AG08395 (cell line): ENCODE results near the gene TCHHL1.

Experiments used
- DNase-seq: peaks from one replicate; pipeline ENCODE4 v3.0.0; 2012; ENCODE audit warnings: mixed read lengths, low spot score

The TCHHL1 gene

DNA sequence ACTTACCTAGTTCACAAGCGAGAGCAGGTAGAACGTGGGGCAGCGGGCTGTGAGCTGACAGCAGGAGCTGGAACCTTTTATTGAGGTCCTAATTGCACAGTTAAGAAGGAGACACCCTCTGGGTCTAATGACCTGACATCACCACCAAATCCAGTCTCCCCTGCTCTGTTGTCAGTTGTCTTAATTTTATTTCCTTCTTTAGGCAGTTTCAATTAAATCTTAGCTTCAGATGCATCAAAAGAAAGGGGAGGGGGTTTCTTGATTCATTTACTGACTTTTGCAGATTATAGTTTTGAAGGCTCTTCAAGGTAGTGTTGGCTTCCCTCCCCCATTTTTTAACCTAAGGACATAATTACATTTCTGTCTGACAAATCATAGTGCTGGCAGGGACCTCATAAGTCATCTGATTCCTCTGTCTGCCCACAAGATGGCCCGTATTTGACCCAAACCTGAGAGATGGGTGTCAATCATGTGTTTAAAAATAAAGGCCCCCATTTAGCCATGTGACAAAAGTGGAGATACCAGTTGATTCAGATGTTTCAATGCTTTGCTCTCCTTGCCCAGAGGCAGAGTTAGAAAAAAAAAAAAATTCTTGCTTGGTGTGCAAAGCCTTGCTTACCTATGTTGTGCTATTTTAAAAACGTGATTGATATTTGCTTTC is at the start of gene TCHHL1:
Gene TCHHL1 (minus strand): TSS at position 51 of the 661 bp plus-strand sequence. CDS start 921 bp downstream, outside the sequence.
- DNase-seq: no peak

DNA sequence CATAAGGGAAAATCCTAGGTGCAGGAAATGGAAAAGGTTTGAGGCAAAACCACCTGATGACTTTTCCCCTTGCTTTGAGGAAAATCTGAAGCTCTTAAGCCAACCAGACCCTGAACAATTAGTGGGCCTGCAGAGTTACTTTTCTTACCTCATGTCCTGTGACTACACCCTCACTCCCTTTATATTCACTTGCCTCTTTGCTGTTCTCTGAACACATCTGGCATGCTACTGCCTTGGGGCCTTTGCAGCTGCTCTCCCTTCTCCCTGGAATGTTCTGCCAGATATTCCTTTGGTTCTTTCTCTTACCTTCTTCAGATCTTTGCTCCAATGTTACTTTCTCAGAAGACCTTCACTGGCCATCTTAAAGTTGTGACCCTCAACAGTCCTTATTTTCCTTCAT is 48.4 kb upstream of the TCHHL1 start:
- no peak for DNase-seq

DNA sequence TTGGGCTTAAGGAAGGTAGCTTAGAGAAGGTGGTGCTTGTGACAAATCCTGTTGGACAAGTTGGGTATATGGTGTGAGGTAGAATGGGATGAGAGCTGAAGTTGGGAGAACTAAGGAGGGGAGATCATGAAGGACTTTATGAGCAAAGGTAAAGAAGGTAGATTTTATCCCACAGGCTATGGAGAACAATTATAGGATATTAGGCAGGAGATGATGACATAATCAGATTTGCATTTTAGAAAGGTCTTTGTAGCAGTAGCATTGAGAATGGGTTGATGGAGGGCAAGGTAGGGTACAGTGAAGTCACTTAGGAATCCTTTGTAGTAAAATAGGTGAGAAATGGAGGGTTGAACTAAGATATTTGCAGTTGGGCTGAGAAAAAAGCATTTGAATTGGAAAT is 41.3 kb upstream of the TCHHL1 start:
- no peak for DNase-seq

DNA sequence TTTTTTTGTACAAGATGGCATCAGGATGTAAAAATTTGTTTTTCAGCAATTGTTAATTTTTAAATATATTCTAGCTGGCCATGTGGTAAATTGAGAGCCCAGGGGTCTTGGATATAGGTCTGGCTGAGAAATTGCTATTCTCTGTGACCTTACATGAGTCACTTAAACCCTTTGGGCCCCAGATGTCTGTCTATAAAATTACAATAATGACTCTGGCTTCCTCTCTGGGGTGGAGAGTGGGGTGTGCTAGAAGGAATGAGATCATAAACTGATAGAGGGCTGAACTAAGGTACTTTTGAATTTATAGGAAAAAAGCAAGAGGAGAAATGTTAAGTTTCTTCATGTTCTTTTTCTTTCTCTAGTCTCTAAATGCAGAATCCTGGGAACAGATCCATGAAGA is 38.8 kb upstream of the TCHHL1 start:
- DNase-seq: no peak

DNA sequence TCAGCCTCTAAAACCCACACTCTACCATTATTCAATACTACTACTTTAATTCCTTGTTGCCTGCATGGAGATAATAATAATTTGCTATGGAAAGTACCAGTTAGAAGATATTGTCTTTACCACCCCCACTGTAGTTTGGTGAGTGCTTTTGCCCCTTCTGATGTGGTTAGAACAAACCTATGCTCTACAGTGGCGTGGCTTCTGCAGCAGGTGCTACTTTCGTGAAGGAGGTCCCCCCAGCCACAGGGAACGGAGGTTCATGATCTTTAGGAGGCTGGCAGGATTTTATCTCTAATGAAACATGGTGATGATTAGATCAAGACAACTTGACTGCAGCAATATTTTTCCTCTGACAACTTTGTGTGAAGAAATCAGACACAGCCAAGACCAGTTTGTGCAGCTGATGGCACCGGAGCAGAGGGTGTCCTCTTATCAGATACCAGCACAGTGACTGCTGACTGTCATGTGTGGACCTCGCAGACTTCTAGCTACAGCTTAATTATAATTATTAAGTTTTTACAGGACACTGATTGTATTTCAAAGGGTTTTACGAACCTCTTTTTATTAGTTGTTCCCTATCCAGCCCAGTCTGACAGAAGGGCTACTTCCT is 37.1 kb upstream of the TCHHL1 start:
- DNase-seq: no peak

DNA sequence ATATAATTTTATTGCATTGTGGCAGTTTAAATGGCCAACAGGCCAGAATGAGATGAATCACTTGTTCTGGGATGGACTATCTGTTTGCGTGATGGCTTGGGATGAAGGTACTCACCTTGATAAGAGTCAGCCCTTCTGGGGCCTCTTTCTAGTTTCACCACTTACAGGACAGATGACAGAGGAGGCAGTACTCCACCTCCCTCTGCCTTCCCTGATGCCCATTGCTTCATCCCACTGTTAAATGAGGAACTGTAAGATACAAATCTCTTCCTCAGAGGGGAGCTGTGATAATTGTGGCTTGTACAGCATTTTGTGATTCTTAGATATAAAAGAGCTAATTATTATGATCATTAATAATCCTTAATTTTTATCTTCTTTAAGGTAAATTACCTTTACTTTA is 30.1 kb upstream of the TCHHL1 start:
- DNase-seq: no peak

DNA sequence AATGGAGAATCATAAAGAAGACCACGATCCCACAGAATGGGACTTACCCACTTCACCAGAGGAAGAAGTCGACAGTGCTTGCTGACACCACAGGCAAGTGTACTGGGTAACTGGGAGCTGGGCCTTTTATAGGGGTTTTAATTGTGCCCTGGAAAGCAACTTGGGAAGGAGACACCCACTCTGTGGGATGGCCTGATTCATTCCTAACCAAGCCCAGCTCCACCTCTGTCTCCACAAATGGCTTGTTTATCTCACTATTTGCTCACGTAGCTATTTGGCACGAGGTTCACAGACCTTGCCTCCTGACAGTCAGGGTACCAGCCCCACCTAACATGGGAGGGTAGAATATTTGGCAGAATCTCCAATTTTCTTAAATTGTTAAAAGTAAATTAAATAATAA is 26.5 kb upstream of the TCHHL1 start, which contains the start of gene TCHH:
Gene TCHH (minus strand): TSS at position 101 of the 400 bp plus-strand sequence. CDS start 1,364 bp downstream, outside the sequence.
- no peak for DNase-seq

DNA sequence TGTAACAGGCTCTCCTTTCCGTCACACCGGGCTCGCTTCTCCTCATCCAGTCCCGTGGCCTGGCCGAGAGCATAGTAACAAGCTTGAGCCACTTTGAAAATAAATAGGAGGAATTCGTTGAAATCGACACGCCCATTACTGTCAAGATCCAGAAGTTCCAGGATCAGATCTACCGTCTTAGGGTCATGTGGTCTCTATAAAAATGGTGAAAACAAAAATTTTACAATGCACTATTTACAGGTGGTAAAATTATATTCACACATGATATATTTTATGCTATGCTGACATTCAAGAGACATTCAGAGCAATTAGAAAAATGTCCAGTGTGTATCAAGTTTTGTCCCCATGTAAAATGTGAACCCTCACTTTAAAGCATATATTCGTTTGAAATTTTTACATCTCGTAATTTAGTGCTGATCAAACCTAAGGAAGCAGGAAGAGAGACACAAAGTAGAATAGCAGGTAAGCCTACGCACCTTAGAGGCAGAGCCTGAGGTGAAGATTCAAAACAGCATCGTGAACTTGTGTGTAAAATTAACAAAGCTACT is 24.1 kb upstream of the TCHHL1 start:
- DNase-seq: no peak

DNA sequence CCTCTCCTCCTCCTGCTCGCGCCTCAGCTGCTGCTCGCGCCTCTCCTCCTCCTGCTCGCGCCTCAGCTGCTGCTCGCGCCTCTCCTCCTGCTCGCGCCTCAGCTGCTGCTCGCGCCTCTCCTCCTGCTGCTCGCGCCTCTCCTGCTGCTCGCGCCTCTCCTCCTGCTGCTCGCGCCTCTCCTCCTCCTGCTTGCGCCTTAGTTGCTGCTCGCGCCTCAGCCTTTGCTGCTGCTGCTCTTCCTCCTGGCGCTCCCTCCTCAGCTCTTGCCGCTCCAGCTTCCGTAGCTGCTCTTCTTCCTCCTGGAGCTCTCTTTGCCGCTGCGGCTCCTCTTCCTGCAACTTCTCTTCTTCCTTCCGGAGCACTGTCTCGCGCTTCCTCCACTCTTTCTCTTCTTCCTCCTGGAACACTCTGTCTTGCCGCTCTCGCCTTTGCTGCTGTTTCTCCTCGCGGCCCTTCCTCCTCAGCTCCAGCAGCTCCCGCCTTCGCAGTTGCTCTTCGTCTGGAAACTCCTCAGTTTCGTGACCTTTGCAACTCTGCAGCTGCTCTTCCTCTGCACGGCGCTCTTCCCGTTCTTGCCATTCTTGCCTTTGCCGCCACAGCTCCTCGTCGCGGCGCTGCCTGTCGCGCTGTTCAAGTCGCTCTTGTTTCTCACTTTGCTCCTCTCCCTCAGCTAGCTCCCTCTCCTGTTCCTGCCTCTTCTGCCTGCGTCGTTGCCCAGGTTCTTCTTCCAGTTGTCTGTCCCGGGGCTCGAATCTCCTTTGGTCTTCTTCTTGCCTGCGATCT is 23.4 kb upstream of the TCHHL1 start:
- no peak for DNase-seq

DNA sequence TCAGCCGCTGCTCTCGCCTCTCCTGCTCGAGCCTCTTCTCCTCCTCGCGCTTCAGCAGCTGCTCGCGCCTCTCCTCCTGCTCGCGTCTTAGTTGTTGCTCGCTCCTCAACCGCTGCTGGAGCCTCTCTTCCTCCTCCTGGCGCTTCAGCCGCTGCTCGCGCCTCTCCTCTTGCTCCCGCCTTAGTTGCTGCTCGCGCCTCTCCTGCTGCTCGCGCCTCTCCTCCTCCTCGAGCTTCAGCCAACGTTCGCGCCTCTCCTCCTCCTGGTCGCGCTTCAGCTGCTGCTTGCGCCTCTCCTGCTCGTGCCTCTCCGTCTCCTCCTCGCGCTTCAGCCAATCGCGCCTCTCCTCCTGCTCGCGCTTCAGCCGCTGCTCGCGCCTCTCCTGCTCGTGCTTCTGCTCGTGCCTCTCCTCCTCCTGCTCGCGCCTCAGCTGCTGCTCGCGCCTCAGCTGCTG is 22.7 kb upstream of the TCHHL1 start:
- DNase-seq: no peak

DNA sequence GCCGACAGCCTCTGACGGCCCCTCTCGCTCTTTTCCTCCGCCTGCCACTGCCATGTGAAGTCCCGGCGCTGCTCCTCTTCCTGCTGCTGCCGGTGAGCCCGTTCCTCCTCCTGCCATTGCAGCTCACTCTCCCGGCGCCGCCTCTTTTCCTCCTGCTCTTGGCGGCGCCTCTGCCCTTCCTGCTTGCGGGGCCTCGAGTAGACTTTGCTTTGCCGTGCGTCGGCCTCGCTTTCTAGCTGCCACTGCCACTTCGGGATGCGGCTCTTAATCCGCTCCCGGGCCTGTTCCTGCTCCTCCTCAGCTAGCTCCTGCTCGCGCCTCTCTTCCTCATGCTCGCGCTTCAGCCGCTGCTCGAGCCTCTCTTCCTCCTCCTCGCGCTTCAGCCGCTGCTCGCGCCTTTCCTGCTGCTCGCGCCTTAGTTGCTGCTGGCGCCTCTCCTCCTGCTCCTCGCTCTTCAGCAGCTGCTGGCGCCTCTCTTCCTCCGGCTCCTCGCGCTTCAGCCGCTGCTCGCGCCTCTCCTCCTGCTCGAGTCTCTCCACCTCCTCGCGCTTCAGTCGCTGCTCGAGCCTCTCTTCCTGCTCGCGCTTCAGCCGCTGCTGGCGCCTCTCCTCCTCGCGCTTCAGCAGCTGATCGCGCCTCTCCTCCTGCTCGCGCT is 22.1 kb upstream of the TCHHL1 start:
- peak; percentile 11 for DNase-seq

DNA sequence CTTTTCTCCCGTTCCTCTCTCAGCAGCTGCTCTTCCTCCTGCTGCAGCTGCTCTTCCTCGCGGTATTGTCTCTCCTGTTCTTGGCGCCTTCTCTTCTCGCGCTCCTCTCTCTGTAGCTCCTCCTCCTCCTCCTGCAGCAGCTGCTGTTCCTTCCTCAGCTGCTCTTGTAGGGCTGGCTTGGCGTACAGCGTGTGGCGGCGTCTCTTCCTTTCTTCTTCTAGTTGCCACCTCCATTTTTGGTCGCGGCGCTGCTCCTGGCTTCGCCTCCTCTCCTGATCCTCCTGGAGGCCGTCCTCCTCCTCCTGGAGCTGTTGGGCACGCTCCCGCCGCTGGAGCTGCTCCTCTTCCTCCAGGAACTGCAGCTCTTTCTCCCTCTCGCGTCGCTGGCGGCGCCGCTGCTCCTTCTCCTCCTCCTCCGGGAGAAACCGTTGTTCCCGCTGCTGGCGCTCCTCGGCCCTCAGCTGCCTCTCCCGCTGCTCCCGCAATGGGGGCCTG is 21.5 kb upstream of the TCHHL1 start:
- DNase-seq: peak; percentile 18

DNA sequence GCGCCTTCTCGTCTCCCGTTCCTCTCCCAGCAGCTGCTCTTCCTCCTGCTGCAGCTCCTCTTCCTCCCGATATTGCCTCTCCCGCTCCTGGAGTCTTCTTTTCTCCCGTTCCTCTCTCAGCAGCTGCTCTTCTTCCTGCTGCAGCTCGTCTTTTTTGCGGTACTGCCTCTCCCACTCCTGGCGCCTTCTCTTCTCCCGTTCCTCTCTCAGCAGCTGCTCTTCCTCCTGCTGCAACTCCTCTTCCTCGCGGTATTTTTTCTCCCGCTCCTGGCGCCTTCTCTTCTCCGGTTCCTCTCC is 21.1 kb upstream of the TCHHL1 start:
- DNase-seq: no peak

DNA sequence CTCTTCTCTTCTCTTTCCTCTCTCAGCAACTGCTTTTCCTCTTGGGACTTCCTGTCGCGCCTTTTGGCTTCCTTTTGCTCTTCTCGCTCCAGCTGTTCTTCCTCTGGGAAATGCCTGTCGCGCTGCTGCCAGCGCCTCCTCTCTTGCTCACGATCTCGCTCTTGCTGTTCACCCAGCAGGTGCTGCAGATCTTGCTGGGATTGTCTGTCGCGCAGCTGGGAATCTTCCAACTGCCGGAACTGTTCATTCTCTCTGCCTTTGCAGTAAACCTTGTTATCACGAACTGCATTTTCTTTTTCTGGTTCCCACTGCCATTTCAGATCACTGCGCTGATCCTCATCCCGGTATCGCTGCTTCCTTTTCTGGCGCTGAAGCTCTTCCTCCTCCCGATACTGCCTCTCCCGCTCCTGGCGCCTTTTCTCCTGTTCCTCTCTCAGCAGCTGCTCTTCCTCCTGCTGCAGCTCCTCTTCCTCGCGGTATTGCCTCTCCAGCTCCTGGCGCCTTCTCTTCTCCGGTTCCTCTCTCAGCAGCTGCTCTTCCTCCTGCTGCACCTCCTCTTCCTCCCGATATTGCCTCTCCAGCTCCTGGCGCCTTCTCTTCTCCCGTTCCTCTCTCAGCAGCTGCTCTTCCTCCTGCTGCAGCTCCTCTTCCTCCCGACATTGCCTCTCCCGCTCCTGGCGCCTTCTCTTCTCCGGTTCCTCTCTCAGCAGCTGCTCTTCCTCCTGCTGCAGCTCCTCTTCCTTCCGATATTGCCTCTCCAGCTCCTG is 20.6 kb upstream of the TCHHL1 start:
- no peak for DNase-seq

DNA sequence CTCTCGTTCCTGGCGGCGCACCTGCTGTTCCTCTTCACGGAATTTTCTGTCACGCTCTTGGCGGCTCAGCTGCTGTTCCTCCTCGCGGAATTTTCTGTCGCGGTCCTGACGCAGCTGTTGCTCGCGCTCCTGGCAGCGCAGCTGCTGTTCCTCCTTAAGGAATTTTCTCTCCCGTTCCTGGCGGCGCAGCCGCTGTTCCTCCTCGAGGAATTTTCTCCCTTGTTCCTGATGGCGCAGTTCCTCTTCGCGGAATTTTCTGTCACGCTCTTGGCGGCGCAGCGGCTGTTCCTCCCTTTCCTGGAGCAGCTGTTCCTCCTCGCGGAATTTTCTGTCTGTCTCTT is 20.0 kb upstream of the TCHHL1 start:
- DNase-seq: no peak

DNA sequence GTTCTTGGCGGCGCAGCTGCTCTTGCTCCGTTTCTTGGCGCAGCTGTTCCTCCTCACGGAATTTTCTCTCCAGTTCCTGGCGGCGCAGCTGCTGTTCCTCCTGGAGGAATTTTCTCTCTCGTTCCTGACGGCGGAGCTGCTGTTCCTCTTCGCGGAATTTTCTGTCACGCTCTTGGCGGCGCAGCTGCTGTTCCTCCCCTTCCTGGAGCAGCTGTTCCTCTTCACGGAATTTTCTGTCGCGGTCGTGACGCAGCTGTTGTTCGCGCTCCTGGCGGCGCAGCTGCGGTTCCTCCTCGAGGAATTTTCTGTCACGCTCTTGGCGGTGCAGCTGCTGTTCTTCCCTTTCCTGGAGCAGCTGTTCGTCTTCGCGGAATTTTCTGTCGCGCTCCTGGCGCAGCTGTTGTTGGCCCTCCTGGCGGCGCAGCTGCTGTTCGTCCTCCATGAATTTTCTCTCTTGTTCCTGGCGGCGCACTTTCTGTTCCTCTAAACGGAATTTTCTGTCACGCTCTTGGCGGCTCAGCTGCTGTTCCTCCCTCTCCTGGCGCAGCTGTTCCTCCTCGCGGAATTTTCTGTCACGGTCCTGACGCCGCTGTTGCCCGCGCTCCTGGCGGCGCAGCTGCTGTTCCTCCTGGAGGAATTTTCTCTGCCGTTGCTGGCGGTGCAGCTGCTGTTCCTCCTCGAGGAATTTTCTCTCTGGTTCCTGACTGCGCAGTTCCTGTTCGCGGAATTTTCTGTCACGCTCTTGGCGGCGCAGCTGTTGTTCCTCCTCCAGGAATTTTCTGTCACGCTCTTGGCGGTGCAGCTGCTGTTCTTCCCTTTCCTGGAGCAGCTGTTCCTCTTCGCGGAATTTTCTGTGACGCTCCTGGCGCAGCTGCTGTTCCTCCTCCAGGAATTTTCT is 19.4 kb upstream of the TCHHL1 start:
- DNase-seq: peak; percentile 10

DNA sequence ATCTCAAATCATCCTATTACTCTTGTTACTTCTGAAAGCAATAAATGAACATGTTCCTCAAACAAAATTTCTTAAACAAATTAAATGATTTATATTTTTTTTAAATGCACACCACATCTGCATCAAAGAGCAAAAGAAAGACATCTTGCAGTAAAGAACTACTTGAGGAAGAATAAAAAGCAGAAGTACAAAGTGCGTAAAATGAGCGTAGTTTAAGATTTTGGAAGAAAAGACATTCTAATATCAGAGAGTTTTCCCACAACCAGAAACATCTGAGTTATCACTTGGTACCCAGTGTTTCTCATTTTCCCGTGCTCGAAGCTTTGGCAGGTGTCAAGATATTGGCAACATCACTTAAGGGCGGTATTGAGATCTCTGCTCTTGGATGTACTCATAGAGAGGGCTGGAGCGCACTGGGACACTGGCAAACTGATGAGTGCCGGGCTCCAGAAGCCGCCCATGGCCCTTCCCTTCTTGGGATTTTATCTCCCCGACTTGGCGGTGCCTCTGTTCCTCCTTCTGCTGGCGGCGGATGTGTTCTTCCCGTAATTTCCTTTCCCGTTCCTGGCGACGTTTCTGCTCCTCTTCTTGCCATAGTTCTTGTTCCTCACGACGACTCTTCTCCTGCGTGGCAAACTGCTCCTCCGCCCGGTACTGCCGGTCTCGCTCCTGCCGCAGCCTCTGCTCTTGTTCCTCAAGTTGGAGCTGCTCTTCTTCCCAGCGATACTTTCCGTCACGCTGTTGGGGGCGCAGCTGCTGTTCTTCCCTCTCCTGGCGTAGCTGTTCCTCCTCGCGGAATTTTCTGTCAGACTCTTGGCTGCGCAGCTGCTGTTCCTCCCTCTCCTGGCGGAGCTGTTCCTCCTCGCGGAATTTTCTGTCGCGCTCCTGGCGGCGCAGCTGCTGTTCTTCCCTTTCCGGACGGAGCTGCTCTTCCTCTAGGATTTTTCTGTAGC is 18.4 kb upstream of the TCHHL1 start:
- no peak for DNase-seq

DNA sequence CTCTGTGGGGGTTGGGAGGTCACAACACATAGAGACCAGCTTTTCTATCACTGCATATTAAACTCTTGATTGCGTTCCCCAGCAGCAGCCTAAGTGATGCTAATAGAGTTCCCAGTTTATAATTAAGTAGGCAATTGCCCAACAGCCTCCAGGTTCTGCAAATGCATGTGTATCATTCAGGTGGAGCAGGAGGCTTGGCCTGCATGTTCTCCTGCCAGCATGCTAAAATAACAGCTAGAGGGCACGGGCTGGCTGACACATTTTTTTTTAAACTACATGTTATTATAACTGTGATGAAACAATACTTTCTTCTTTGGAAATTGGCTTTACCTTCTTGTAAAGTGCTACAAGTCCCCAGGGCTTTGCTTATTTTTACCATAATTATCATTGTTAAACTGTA is 16.0 kb upstream of the TCHHL1 start:
- no peak for DNase-seq

DNA sequence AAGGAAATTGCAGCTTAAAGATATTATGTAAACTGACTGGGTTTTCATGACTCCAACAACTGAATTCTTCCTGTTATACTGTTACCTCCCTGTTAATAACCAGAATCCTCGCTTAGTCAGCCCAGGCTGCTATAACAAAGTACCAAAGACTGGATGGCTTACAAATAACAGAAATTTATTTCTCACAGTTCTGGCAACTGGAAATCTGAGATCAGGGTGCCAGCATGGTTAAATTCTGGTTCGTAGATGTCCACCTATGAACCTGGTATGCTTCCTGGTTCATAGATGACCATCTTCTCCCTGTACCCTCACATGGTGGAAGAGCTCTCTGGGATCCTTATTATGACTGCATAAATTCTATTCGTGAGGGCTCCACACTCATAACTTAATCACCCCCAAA is 8.1 kb upstream of the TCHHL1 start:
- DNase-seq: no peak
